NCI-H128 (cell line): ENCODE results near the gene ANAPC5.

Source experiments
- DNase-seq: peaks from one replicate; lab custom pipeline; 2025; ENCODE audit not compliant: unreplicated experiment; lab: John Stamatoyannopoulos, UW

Gene ANAPC5

GRCh38 chr12:121366063-121366459 is 13.8 kb upstream of the ANAPC5 start:
- DNase-seq = no peak

GRCh38 chr12:121365416-121366062 is 13.3 kb upstream of the ANAPC5 start:
- DNase-seq = no peak

- DNase-seq = no peak
Observed at GRCh38 chr12:121364683-121365121, 12.5 kb upstream of the ANAPC5 start.

GRCh38 chr12:121358073-121358472 is 5.9 kb upstream of the ANAPC5 start:
- no peak for DNase-seq

GRCh38 chr12:121357331-121357730 is 5.1 kb upstream of the ANAPC5 start:
- no peak for DNase-seq

GRCh38 chr12:121356657-121357056 is 4.4 kb upstream of the ANAPC5 start:
- DNase-seq = no peak

- no peak for DNase-seq
Observed at GRCh38 chr12:121355818-121356217, 3.6 kb upstream of the ANAPC5 start.

- peak; percentile 71 for DNase-seq
Observed at GRCh38 chr12:121352682-121353018, 439 bp upstream of the ANAPC5 start.

- no peak for DNase-seq
Observed at GRCh38 chr12:121346747-121347146, 5.5 kb downstream of the ANAPC5 start.

GRCh38 chr12:121345151-121345815 is 6.9 kb downstream of the ANAPC5 start:
- no peak for DNase-seq

GRCh38 chr12:121344506-121344905 is 7.7 kb downstream of the ANAPC5 start:
- no peak for DNase-seq

- DNase-seq = no peak
Observed at GRCh38 chr12:121337416-121337815, 14.8 kb downstream of the ANAPC5 start.

GRCh38 chr12:121334513-121335343 is 17.5 kb downstream of the ANAPC5 start:
- DNase-seq = no peak

- no peak for DNase-seq
Observed at GRCh38 chr12:121333747-121334146, 18.5 kb downstream of the ANAPC5 start.

- no peak for DNase-seq
Observed at GRCh38 chr12:121331248-121331647, 21.0 kb downstream of the ANAPC5 start.

- DNase-seq = no peak
Observed at GRCh38 chr12:121330692-121331091, 21.5 kb downstream of the ANAPC5 start.

GRCh38 chr12:121330195-121330594 is 22.0 kb downstream of the ANAPC5 start:
- DNase-seq = no peak

GRCh38 chr12:121328620-121329019 is 23.6 kb downstream of the ANAPC5 start:
- DNase-seq = no peak

GRCh38 chr12:121326996-121327674 is 25.1 kb downstream of the ANAPC5 start:
- no peak for DNase-seq

GRCh38 chr12:121325922-121326396 is 26.3 kb downstream of the ANAPC5 start:
- no peak for DNase-seq

- DNase-seq = no peak
Observed at GRCh38 chr12:121323908-121324307, 28.3 kb downstream of the ANAPC5 start.
